Stimulated activated CD8-positive, alpha-beta memory T cell treated with anti-CD3 and anti-CD28 coated beads, Interleukin-12 subunit alpha, Interleukin-12 subunit beta, amount 100 ng/mL, for 1 hour (primary cell): ENCODE measurements around the gene BCL7A.
"Not testable (repeated sequence)": the region's sequence is repeated elsewhere in the genome, so short reads cannot be mapped to it uniquely, and the experiment has no call there.

Experiments used
- DNase-seq: peaks from one replicate; pipeline ENCODE4 v3.0.0-alpha.2; 2020; ENCODE audit warnings: low read depth

BCL7A gene

GRCh38 chr12:122056406-122056805, 34.7 kb downstream of the BCL7A start:
- DNase-seq: not testable (repeated sequence)

GRCh38 chr12:122057007-122057735, 35.5 kb downstream of the BCL7A start:
- no peak for DNase-seq

GRCh38 chr12:122057769-122058168, 36.1 kb downstream of the BCL7A start:
- DNase-seq: no peak

GRCh38 chr12:122058549-122059149, 37.0 kb downstream of the BCL7A start:
- no peak for DNase-seq

GRCh38 chr12:122059203-122059960, 37.7 kb downstream of the BCL7A start:
- DNase-seq: no peak

GRCh38 chr12:122060081-122060501, 38.4 kb downstream of the BCL7A start:
- no peak for DNase-seq

- DNase-seq: no peak
Observed at GRCh38 chr12:122061253-122061652, 39.6 kb downstream of the BCL7A start.

GRCh38 chr12:122062832-122063693, 41.4 kb downstream of the BCL7A start:
- no peak for DNase-seq

GRCh38 chr12:122063694-122064024, 42.0 kb downstream of the BCL7A start:
- no peak for DNase-seq

- no peak for DNase-seq
Observed at GRCh38 chr12:122064025-122064777, 42.5 kb downstream of the BCL7A start.

GRCh38 chr12:122064780-122065588, 43.3 kb downstream of the BCL7A start:
- DNase-seq: no peak

GRCh38 chr12:122067548-122067947, 45.9 kb downstream of the BCL7A start:
- no peak for DNase-seq

GRCh38 chr12:122067966-122068365, 46.3 kb downstream of the BCL7A start:
- DNase-seq: no peak

GRCh38 chr12:122072031-122072970, 50.6 kb downstream of the BCL7A start:
- DNase-seq: no peak

- no peak for DNase-seq
Observed at GRCh38 chr12:122073815-122074214, 52.1 kb downstream of the BCL7A start.

GRCh38 chr12:122076743-122077495, 55.2 kb downstream of the BCL7A start:
- DNase-seq: no peak

- DNase-seq: peak; percentile 81
Observed at GRCh38 chr12:122078141-122079032, 56.7 kb downstream of the BCL7A start, which contains the start of gene MLXIP. MLXIP (plus strand) TSS chr12:122078756; CDS start chr12:122078854, 98 bp downstream.
